Naive thymus-derived CD4-positive, alpha-beta T cell (primary cell): ENCODE results near the gene FBXO46. TPM values are rescaled to one million over a fixed set of nuclear protein-coding genes. Genes with fewer than 3 reads are reported as not detected.
A peak's percentile ranks its signal among the peaks of the same experiment; 100 is the strongest.

Experiments
- ATAC-seq: fragments of 150-1000 bp; cut with Tn5 transposase; 2 replicates; pipeline ENCODE4 v1.10.0; 2021; ENCODE audit warnings: mild to moderate bottlenecking, moderate library complexity
- CTCF ChIA-PET: fragments of 350-600 bp; sonication (Branson Sonifier 250); formaldehyde crosslinking; loops from one replicate; lab custom pipeline; 2021; ENCODE audit warnings: antibody characterized with exemption; lab: Charles Lee
- POLR2A ChIA-PET: fragments of 350-600 bp; sonication (Branson Sonifier 250); formaldehyde crosslinking; loops from one replicate; lab custom pipeline; 2021; ENCODE audit warnings: antibody characterized with exemption, inconsistent platforms; lab: Charles Lee
- DNase-seq, 9 donors: peaks; one replicate each; pipeline versions ENCODE4 v3.0.0 to v3.0.0-alpha.2; 2020 to 2022; ENCODE audit warnings: mixed read lengths in 1 of 9
- H3K27ac ChIP-seq: one replicate; pipeline ENCODE4 v1.7.0; 2013; ENCODE audit warnings: mild to moderate bottlenecking, low read depth, low read length, moderate library complexity
- H3K27me3 ChIP-seq, 2 donors: one replicate each; pipeline ENCODE4 v1.7.0; 2013; ENCODE audit warnings: low read length in 2 of 2, mild to moderate bottlenecking in 2 of 2, moderate library complexity in 2 of 2; ENCODE audit not compliant: control insufficient read depth in 2 of 2, insufficient read depth in 2 of 2
- H3K36me3 ChIP-seq, 3 experiments: 1 replicate in 2 of 3; 2 replicates in 1 of 3; pipeline ENCODE4 v1.7.0; 2013; ENCODE audit warnings: low read length in 3 of 3, mild to moderate bottlenecking in 3 of 3, moderate library complexity in 1 of 3; ENCODE audit not compliant: insufficient read depth in 3 of 3, control insufficient read depth in 2 of 3
- H3K4me1 ChIP-seq, 2 donors: one replicate each; pipeline ENCODE4 v1.7.0; 2013; ENCODE audit warnings: low read length in 2 of 2, mild to moderate bottlenecking in 2 of 2, moderate library complexity in 1 of 2; ENCODE audit not compliant: control insufficient read depth in 2 of 2, insufficient read depth in 2 of 2
- H3K4me3 ChIP-seq: 2 replicates; pipeline ENCODE4 v1.7.0; 2013; ENCODE audit warnings: mild to moderate bottlenecking, low read length
- H3K9me3 ChIP-seq, 3 experiments: 1 replicate in 2 of 3; 2 replicates in 1 of 3; pipeline ENCODE4 v1.7.0; 2013; ENCODE audit warnings: low read length in 3 of 3; ENCODE audit not compliant: control insufficient read depth in 2 of 3
- H3K27ac Mint-ChIP-seq, 9 donors: one replicate each; pipeline ENCODE4 v1.8.0; 2020 to 2022; ENCODE audit warnings: mixed read lengths in 9 of 9, mild to moderate bottlenecking in 8 of 9, moderate library complexity in 5 of 9, inconsistent platforms in 2 of 9
- H3K27me3 Mint-ChIP-seq, 5 donors: one replicate each; pipeline ENCODE4 v1.8.0; 2021 to 2022; ENCODE audit warnings: mixed read lengths in 5 of 5, mild to moderate bottlenecking in 1 of 5
- H3K36me3 Mint-ChIP-seq, 5 donors: one replicate each; pipeline ENCODE4 v1.8.0; 2020 to 2022; ENCODE audit warnings: mixed read lengths in 5 of 5, mild to moderate bottlenecking in 3 of 5, inconsistent platforms in 1 of 5
- H3K4me1 Mint-ChIP-seq, 7 donors: one replicate each; pipeline ENCODE4 v1.8.0; 2020 to 2022; ENCODE audit warnings: mixed read lengths in 7 of 7, mild to moderate bottlenecking in 3 of 7, inconsistent platforms in 1 of 7
- H3K4me3 Mint-ChIP-seq, 10 donors: one replicate each; pipeline ENCODE4 v1.8.0; 2020 to 2022; ENCODE audit warnings: mild to moderate bottlenecking in 10 of 10, mixed read lengths in 10 of 10, moderate library complexity in 6 of 10, inconsistent platforms in 2 of 10
- H3K9me3 Mint-ChIP-seq, 11 donors: one replicate each; pipeline ENCODE4 v1.8.0; 2020 to 2022; ENCODE audit warnings: mixed read lengths in 11 of 11, mild to moderate bottlenecking in 4 of 11, inconsistent platforms in 1 of 11, moderate library complexity in 1 of 11
- intact Hi-C, 2 donors: fragments of 100-400 bp; cut with micrococcal nuclease; formaldehyde crosslinking; loops; one replicate each; pipeline ENCODE4 v1.15.1; 2023
- polyA plus RNA-seq, 2 donors: library from polyadenylated mRNA; unstranded; fragments of 300-500 nt; fragmentation: Illumina TruSeq; gene quantifications; one replicate each; pipeline ENCODE4 v1.2.3, GENCODE V29; 2021
- total RNA-seq, 6 experiments: library from RNA in 5 of 6; stranded (reverse) in 5 of 6; gene quantifications; 1 replicate in 5 of 6; 2 replicates in 1 of 6; pipeline ENCODE4 v1.2.3 and lab custom pipeline; 2021 to 2026

Gene FBXO46
- total and polyA plus RNA-seq, 7 experiments from 2014 or later, result 11.1 to 52.9 (median 29.3) TPM

GRCh38 chr19:45712699-45713067 lies 18.0 kb downstream of the FBXO46 start:
- H3K27me3 ChIP-seq, result no peaks in the 10 kb centered on the region
- POLR2A ChIA-PET, result interaction anchor here (1.0 kb wide), 1 partner anchor 17 kb away, joined by 3 read pairs; no protein-coding TSS in a partner anchor
- peaks cover 0 to 28% (median 0%) of the 10 kb centered on the region in 3 experiments for H3K36me3 ChIP-seq
- peaks cover 7 to 16% of the 10 kb centered on the region in 2 donors for H3K4me1 ChIP-seq
- CTCF ChIA-PET, result interaction anchor here (0.6 kb wide), 1 partner anchor 8 kb away, joined by 3 read pairs; no protein-coding TSS in a partner anchor
- H3K4me3 Mint-ChIP-seq, result no peak overlapping the region
- ATAC-seq (no peak), DNase-seq (no peak)
- H3K9me3 ChIP-seq, result no peaks in the 10 kb centered on the region
- H3K9me3 Mint-ChIP-seq, result no peaks in the 10 kb centered on the region
- H3K27ac Mint-ChIP-seq, result no peak overlapping the region
- no peak overlapping the region for H3K27ac ChIP-seq
- no peaks in the 10 kb centered on the region for H3K27me3 Mint-ChIP-seq
- no peak overlapping the region for H3K4me3 ChIP-seq
- intact Hi-C loops, result loop anchor here in 1 of 2 donors (10.0 kb wide), 1 partner anchor 1562 kb away; the partner anchor contains the start of gene INAFM1
- H3K4me1 Mint-ChIP-seq, result peaks cover 26 to 56% (median 34%) of the 10 kb centered on the region in 7 donors
- H3K36me3 Mint-ChIP-seq, result peaks cover 0 to 9% (median 3%) of the 10 kb centered on the region in 5 donors

DNA sequence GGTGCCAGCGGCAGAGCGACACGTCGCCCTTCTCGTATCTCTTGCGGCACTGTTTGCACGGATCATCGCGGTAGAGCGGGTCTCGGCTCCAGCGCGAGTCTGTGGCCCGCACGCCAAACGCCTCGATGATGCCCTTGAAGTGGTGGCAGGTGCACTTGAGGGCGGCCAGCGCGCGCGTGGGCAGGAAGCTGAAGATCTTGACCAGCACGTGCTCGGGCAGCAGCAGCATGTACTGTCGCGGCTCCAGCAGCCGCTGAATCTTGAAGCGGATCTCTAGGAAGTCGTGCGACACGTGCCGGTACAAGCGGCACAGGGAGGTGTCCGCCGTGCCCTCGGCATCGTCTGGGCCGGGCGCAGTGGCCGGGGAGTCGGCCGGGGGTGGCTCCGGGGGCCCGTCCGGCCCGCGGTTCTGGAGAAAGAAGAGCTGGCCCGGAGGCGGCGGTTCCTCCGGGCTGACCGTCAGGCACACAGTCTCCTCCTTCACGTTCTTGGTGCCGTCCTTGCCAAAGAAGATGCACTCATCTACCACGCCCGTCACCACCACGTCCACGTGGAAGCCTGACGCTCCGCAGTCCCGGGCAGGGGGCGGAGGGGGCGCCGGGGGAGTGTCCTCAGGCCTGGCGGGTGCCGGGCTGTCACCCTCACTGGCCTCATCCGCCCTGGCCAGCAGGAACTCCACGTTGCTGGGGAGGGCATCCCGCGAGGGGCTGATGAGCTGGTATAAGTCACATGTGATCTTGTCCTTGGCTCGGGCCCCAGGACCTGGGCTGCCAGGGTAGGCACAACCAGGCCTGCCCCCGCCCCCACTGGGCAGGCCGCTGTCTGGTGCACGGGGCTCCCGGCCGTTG lies 18.6 kb downstream of the FBXO46 start:
- Histone ChIP-seq H3K27me3 (no peaks in the 10 kb centered on the region), H3K36me3 (peaks cover 0 to 28% (median 0%) of the 10 kb centered on the region in 3 experiments), H3K4me1 (peaks cover 7 to 16% of the 10 kb centered on the region in 2 donors), H3K27ac (no peak overlapping the region), H3K4me3 (no peak overlapping the region), H3K9me3 (no peaks in the 10 kb centered on the region)
- ChIA-PET POLR2A (interaction anchor here (1.0 kb wide), 1 partner anchor 16 kb away, joined by 3 read pairs; no protein-coding TSS in a partner anchor), CTCF (interaction anchor here (0.6 kb wide), 1 partner anchor 7 kb away, joined by 3 read pairs; no protein-coding TSS in a partner anchor)
- no peak overlapping the region for H3K4me3 Mint-ChIP-seq
- DNase-seq, result no peak
- no peaks in the 10 kb centered on the region for H3K27me3 Mint-ChIP-seq
- peaks cover 0 to 7% (median 3%) of the 10 kb centered on the region in 5 donors for H3K36me3 Mint-ChIP-seq
- intact Hi-C loops, result loop anchor here in 1 of 2 donors (10.0 kb wide), 1 partner anchor 1563 kb away; the partner anchor contains the start of gene INAFM1
- peaks cover 22 to 55% (median 30%) of the 10 kb centered on the region in 7 donors for H3K4me1 Mint-ChIP-seq
- no peak overlapping the region for H3K27ac Mint-ChIP-seq
- ATAC-seq, result no peak
- H3K9me3 Mint-ChIP-seq, result no peaks in the 10 kb centered on the region

GRCh38 chr19:45710356-45711130 lies 20.2 kb downstream of the FBXO46 start:
- intact Hi-C loops, result loop anchor here in 1 of 2 donors (10.0 kb wide), 1 partner anchor 1564 kb away; the partner anchor contains the start of gene INAFM1
- peak overlapping the region in 7 of 9 donors; percentile 8 to 84 (median 36) for H3K27ac Mint-ChIP-seq
- ATAC-seq, result no peak

DNA sequence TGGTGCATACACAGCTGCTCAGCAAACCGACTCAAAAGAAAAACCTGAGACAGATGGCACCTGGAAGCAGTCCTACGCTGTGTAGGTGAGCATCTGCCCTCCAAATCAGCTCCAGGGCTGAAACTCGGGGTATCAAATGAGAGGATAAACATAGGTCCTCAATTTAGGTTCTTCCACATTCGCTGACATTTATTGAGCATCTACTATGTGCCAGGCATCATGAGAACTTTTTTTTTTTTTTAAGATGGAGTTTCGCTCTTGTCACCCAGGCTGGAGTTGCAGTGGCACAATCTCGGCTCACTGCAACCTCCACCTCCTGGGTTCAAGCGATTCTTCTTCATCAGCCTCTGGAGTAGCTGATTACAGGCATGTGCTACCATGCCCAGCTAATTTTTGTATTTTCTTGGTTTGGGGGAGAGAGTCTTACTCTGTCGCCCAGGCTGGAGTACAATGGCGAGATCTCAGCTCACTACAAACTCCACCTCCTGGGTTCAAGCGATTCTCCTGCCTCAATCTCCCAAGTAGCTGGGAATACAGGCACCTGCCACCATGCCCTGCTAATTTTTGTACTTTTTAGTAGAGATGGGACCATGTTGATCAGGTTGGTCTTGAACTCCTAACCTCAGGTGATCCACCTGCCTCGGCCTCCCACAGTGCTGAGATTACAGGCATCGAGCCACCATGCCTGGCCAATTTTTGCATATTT lies 24.8 kb downstream of the FBXO46 start:
- Mint-ChIP-seq H3K4me1 (peaks cover 7 to 26% (median 9%) of the 10 kb centered on the region in 7 donors), H3K27ac (no peak overlapping the region), H3K36me3 (peaks cover 0 to 17% (median 8%) of the 10 kb centered on the region in 5 donors), H3K27me3 (no peaks in the 10 kb centered on the region), H3K9me3 (no peaks in the 10 kb centered on the region), H3K4me3 (no peak overlapping the region)
- intact Hi-C loops, result no loop called here
- H3K27me3 ChIP-seq, result no peaks in the 10 kb centered on the region
- DNase-seq (no peak), ATAC-seq (no peak)
- H3K36me3 ChIP-seq, result peaks cover 0 to 15% (median 0%) of the 10 kb centered on the region in 3 experiments
- CTCF ChIA-PET, result interaction anchor here (0.6 kb wide), 1 partner anchor 379 kb away, joined by 3 read pairs; no protein-coding TSS in a partner anchor
- H3K4me1 ChIP-seq, result peaks cover 0 to 3% of the 10 kb centered on the region in 2 donors
- H3K27ac ChIP-seq, result no peak overlapping the region
- H3K9me3 ChIP-seq, result no peaks in the 10 kb centered on the region
- POLR2A ChIA-PET, result interaction anchor here (0.8 to 2.7 kb wide), 3 partner anchors 9 to 13 kb away, joined by 3 to 15 read pairs (median 9); no protein-coding TSS in a partner anchor
- H3K4me3 ChIP-seq, result no peak overlapping the region

More at GRCh38 chr19:45710356-45711130, 20.2 kb downstream of the FBXO46 start:
- POLR2A ChIA-PET, result interaction anchor here (0.7 kb wide), 1 partner anchor 22 kb away, joined by 3 read pairs; no protein-coding TSS in a partner anchor
- Histone ChIP-seq H3K27ac (no peak overlapping the region), H3K36me3 (peaks cover 0 to 28% (median 0%) of the 10 kb centered on the region in 3 experiments), H3K4me3 (no peak overlapping the region), H3K9me3 (no peaks in the 10 kb centered on the region), H3K4me1 (peaks cover 0 to 11% of the 10 kb centered on the region in 2 donors), H3K27me3 (no peaks in the 10 kb centered on the region)
- H3K4me3 Mint-ChIP-seq, result peak overlapping the region in 1 of 10 donors; percentile 8
- H3K27me3 Mint-ChIP-seq, result no peaks in the 10 kb centered on the region
- no peaks in the 10 kb centered on the region for H3K9me3 Mint-ChIP-seq
- CTCF ChIA-PET, result no interaction called here
- H3K4me1 Mint-ChIP-seq, result peaks cover 11 to 47% (median 17%) of the 10 kb centered on the region in 7 donors
- H3K36me3 Mint-ChIP-seq, result peaks cover 0 to 7% (median 3%) of the 10 kb centered on the region in 5 donors
- no peak for DNase-seq

DNA sequence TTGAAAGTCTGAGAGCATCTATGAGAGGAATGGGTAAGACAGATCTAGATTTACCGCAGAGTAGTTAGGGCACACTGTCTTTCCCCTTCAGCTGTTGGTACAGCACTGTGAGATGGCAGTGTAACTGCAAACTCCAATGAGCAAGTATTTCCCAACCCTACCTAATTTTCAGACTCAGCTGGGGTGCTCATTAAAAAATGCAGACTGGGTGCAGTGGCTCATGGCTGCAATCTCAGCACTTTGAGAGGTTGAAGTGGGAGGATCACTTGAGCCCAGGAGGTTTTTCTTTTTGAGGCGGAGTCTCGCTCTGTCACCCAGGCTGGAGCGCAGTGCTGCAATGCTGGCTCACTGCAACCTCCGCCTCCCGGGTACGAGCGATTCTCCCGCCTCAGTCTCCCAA lies 25.6 kb downstream of the FBXO46 start:
- ChIA-PET CTCF (interaction anchor here (0.6 to 0.7 kb wide), 3 partner anchors 8 to 378 kb away, joined by 3 to 4 read pairs (median 3); partner anchors contain the start of gene SIX5), POLR2A (interaction anchor here (0.8 to 1.2 kb wide), 2 partner anchors 10 to 12 kb away, joined by 3 to 9 read pairs; no protein-coding TSS in a partner anchor)
- ATAC-seq (no peak), DNase-seq (no peak)
- Histone ChIP-seq H3K4me3 (no peak overlapping the region), H3K27ac (no peak overlapping the region), H3K27me3 (no peaks in the 10 kb centered on the region), H3K36me3 (peaks cover 0 to 11% (median 0%) of the 10 kb centered on the region in 3 experiments), H3K4me1 (peaks cover 0 to 3% of the 10 kb centered on the region in 2 donors), H3K9me3 (no peaks in the 10 kb centered on the region)
- H3K27ac Mint-ChIP-seq, result no peak overlapping the region
- H3K4me3 Mint-ChIP-seq, result no peak overlapping the region
- no peaks in the 10 kb centered on the region for H3K9me3 Mint-ChIP-seq
- peaks cover 0 to 11% (median 8%) of the 10 kb centered on the region in 5 donors for H3K36me3 Mint-ChIP-seq
- peaks cover 0 to 19% (median 4%) of the 10 kb centered on the region in 7 donors for H3K4me1 Mint-ChIP-seq
- H3K27me3 Mint-ChIP-seq, result no peaks in the 10 kb centered on the region
- intact Hi-C loops, result no loop called here
